Measurements from ENCODE around the gene CST8.

DNA sequence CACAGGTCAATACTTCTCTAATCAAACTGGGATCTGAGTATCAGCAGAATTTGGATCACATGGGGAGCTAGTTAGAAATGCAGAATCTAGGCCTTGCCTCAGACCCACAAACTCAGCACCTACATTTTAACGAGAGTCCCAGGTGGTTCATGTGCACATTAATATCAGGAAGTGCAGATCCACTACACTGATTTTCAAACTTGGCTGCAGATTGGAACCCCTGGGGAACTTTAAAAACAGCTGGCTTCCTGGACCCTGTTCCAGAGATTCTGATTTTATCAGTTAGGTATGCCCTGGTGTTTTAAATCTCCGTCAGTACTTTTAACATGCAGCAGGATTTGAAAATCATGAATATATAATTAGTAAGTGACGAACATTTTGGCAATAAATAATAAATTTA, 1.9 kb upstream of the CST8 start:
- TF ChIP-seq CTCF (IDR thresholded peaks at IDR 0.05) (no peak), REST (IDR thresholded peaks at IDR 0.05; ENCODE audit: insufficient read depth in 1 of 2, low read depth in 2 of 2, low read length in 1 of 2) (no peak), POLR2AphosphoS5 (IDR thresholded peaks at IDR 0.05; ENCODE audit: low read depth, low read length) (no peak), SIN3A (IDR thresholded peaks at IDR 0.05; ENCODE audit: borderline replicate concordance, insufficient read depth, low read depth, low read length) (no peak)

Measured in Panc1 (cell line).